NCI-H748 (cell line): ENCODE measurements around the gene RNF212.
"Not testable (repeated sequence)": the region's sequence is repeated elsewhere in the genome, so short reads cannot be mapped to it uniquely, and the experiment has no call there.

Experiments
- DNase-seq: peaks from one replicate; lab custom pipeline; 2025; ENCODE audit not compliant: unreplicated experiment; lab: John Stamatoyannopoulos, UW

Gene RNF212, protein sequence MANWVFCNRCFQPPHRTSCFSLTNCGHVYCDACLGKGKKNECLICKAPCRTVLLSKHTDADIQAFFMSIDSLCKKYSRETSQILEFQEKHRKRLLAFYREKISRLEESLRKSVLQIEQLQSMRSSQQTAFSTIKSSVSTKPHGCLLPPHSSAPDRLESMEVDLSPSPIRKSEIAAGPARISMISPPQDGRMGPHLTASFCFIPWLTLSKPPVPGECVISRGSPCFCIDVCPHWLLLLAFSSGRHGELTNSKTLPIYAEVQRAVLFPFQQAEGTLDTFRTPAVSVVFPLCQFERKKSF

DNA sequence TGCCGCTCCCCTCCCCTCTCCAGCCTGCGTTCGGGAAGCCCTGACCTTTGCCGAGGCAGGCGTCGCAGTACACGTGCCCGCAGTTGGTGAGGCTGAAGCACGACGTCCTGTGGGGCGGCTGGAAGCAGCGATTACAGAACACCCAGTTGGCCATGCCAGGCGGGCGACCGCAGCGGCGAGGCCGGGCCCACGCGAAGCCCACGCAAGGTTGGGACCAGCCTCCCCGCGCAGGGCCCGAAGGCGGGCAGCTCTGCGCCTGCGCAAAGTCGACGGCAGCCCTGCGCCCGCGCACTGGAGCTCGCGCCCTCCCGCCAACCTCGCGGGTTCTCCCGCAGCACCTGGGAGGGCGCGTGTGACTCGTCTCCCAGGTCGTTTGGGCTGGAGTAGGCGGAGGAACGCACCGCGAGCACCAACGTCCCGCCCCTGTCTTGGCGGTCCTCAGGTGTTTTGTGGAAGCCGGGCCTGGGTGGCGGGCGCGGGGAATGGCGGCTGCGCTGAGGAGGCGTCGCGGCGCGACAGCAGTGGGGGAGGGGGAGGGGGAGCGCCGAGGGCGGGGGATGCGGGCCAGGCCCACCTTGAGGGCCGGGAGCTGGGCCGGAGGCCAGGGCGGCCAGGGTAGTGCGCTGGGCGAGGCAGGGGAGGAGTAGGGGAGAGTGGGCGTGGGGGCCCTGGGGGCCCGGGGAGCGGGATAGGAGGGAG lies at the start of gene RNF212:
TSS of gene RNF212 (minus strand) at position 254 of the 699 bp plus-strand sequence. CDS start at position 154, 100 bp downstream.
- DNase-seq: no peak

DNA sequence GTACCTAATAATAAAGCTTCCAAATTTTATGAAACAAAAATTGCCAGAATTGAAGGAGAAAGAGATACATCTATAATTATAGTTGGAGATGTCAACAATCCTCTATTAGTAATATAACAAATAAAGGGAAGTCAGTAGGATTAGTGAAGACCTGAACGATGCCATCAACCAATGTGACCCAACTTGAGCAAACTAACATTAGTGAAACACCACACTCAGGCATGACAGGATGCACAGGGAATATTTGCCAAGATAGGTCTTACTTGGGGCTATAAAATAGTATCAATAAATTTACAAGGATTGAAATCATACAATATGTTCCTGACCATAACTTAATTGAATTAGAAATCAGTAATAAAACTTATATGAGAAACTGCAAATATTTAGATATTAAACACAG lies 47.0 kb upstream of the RNF212 start:
- no peak for DNase-seq

DNA sequence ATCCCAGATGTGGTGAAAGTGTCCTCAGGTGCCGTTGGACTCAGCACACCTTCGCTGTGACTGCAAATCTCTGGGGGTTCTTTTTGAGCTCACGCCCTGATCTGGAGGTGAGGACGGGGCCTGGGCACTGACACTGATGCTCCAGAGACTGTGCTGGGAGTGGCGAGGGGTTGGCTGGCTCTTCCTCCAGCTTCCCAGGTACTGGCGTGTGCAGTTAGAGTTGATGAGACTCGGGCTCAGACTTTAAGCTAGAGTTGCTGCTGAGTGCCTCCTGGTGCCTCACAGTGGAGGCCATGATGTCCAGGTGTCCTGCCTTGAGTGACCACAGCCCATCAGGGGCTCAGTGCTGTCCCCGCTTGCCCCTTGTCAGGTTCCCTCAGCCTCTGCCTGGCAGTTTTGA lies 42.7 kb upstream of the RNF212 start:
- no peak for DNase-seq

DNA sequence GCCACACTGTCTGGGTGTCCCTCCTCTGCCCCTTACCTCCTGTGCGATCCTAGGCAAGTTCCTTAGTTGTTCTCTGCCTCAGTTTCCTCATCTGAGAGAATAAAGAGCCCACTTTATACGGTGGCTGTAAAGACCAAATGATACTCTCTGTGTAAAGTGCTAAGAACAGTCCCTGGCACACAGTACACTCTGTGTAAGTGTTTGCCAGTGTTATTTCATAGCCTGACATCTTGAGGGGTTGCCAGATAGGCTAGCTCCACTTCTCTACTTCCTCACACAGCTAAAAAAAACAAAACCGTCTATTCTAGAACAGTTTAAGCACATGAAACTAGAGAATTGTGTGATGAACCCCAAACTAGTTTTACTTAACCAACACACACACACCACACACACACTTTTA lies 42.0 kb upstream of the RNF212 start:
- no peak for DNase-seq

DNA sequence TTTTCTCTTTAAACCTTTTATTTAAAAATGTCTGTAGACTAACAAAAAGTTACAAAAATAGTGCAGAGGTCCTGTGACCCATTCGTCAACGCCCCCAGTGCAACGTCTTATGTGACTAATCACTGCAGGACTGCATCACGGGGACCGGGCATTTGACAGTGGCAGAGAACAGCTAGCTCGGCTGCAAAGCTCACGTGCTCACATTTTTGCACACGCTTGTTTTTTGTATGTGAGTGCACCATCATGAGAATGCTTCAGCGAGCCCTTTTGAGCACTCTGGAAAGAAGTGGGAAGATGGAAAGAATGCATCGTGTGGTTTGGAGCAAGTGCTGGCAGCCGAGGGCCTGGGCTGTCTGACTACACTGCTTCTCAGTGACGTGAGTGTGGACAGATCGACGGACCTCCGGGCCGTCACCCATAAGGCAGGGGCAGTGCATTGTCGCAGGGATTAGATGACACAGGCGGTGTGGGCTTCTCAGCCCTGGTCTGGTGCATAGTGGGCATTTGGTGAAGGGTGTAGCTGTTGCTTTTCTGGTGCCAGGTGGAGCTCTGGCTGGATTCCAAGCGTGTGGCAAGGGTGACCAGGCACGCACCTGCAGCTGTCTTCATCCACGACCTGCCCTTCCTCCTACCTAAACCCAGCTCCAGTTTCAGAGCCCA lies 41.3 kb upstream of the RNF212 start:
- peak; percentile 0 for DNase-seq

DNA sequence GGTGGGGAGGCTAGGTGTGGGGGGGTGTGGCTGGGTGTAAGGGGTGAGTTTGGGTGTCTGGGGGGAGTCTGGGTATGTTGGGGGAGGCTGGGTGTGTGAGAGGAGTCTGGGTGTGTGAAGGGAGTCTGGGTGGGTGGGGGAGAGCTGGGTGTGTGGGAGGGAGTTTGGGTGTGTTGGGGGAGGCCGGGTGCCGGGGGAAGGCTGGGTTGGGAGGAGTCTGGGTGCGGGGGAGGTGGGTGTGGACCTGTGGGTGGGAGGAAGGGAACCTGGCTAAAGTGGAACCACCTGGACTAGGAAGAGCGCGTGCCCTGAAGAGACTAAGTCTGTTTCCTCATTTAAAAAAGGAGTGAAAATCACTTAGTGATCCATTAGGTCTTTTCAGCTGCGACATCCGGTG lies 40.8 kb upstream of the RNF212 start:
- no peak for DNase-seq

DNA sequence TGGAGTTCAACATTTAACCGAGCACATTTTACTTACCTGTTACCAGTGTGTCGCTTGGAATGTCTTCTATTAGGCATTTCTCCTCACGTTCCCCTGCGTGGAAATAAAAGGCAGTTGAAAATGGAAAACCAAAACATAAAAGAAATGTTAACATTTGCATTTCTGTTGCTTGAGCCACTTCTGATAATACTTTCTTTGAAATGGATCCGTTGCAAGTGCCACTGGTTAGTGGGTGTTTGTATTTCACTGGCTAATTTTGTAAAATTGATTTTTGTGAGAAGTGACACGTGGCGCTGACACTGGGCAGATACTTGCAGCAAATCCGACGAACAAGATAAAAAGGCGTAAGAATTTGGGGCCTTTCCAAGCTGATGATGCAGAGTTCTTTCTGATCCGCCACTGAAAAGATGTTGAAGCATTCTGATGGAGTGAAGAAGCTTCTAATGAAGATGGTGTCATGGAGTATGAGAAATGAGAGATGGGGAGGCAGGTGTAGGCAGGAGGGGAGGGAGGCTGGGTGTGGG lies 40.3 kb upstream of the RNF212 start:
- no peak for DNase-seq

DNA sequence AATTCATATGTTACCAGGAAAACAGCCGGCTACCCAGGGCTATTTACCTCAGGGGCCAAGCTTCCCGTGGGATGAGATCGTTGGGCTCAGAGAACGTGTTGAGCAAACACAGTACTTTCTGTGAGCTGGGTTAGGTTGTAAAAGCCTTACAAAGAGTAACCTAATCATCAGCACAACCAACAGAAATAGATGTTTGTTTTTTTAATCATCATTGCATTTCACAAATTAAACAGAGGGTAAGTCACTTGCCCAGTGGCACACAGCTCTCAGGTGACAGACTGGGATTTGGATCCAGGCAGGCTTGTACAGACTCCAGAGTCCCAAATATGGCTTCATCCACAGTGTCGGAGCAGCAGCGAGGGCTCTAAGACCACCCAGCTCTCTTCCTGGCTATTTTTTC lies 38.9 kb upstream of the RNF212 start:
- DNase-seq: no peak

DNA sequence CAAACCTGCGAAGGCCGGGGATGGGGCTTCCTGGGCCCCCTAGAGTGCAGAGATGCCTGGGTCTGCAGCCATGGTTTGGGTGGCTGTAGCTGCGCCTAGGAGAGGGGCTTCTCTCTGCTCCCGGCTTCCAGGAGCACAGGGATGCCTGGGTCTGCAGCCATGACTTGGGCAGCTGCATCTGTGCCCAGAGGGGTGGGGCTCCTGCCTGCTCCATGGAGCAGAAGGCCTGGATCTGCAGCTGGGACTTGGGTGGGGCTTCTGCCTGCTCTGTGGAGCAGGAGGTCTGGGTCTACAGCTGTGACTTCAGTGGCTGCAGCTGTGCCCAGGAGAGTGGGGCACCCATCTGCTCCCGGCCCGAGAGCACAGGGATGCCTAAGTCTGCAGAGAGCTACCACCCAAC lies 38.2 kb upstream of the RNF212 start:
- no peak for DNase-seq

DNA sequence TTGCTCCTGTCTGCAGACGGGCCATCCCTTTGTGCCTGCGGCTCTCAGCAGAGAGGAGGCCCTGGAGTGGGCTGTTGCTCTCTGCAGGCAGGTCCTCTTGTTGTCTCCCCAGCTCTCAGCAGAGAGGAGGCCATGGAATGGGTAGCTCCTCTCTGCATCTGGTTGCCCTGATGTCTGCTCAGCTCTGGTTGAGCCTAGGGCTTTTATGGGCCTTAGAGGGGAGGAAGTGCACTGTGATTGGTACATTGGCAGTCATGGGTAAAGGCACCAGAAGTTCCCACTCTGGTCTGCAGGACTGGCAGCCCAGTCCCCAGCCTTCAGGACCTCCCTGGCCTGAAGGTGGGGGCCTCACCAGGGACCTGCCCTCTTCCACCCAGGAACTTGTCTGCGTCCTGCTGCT lies 37.5 kb upstream of the RNF212 start:
- no peak for DNase-seq

DNA sequence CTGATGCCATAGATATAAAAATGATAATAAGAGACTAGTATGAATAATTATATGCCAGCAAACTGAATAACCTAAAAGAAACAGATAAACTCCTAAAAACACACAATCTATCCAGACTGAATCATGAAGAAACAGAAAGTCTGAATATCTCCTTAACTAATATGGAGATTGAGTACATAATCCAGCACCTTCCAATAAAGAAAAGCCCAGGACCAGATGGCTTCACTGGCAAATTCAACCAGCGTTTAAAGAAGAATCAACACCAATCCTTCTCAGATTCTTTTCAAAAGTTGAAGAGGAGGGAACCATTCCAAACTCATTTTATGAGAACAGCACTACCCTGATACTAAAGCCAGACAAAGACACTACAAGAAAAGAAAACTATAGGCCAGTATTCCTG lies 26.5 kb upstream of the RNF212 start:
- no peak for DNase-seq

DNA sequence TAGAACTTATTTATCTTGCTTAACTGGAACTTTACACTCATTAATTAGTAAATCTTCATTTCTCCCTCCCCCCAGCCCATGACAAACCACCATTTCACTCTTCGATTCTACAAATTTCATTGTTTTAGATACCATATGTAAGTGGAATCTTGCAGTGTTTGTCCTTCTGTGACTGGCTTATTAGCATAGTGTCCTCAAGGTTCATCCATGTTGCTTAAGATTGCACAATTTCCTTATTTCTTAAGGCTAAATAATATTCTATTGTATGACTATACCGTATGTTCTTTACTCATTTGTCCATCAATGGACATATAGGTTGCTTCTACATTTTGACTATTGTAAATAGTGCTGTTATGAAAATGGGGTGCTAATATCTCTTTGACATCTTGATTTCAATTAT lies 24.5 kb upstream of the RNF212 start:
- DNase-seq: no peak

DNA sequence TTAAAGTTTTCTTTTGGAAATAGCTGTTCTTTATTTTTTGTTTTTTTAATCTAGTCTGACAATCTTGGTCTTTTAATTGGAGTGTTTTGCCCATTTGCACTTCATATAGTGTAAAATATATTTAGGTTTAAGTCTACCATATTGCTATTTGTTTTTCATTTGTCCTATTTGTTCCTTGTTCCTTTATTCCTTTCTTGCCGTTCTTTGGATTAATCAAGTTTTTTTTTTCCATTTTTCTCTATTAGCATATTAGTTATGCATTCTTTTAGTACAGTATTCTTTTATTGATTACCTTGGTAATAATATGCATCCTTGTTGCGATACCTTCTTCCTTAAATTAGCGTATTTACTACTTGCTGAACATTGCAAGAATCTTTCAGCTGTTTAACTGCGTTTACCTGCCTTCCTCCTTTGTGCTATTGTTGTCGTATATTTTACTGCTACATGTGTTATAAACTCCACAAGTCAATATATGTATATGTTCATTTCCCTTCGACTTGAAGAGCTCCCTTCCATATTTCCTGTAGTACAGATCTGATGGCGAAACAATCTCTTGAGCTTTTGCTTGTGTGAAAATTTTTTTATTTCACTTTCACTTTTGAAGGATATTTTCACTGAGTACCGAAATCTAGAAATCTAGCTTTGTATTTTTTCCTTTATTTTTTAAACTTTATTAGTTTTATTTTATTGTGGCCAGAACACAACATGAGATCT lies 23.9 kb upstream of the RNF212 start:
- DNase-seq: no peak

DNA sequence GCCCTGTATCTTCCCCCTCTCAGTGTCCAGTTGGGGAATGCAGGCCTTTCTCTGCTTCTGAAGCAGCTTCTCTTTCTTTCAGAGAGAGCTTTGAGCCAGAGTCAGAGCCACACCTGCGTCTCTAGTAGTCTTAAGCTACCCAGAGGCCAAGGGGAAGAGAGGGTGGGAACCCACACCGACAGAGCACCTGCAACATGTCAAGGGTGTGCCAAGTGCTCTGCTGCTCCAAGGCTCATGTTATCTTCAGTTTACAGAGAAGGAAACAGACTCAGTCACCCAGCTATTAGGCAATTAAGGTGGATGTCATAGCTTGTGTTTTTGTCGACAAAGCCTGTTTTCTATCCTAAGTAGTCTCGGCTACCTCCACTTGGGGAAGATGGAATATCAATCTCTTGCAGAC lies 22.7 kb upstream of the RNF212 start:
- no peak for DNase-seq

DNA sequence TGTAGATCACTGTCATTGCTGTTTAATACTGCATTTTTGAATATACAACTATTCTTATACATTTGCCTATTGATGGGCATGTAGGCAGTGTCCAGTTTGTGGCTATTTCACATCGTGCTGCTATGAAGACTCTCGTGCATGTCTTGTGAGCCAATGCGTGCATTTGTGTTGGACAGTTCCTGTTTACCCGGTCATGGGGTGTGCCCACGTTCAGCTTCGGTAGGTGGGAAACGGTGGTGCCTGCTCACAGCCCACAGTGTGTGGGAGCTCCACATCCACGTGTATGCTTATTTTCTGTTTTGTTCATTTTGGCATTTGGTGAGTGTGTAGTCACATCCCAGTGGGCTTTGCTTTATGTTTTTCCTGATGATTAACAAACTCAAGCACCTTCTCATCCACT lies 19.7 kb upstream of the RNF212 start:
- DNase-seq: no peak

DNA sequence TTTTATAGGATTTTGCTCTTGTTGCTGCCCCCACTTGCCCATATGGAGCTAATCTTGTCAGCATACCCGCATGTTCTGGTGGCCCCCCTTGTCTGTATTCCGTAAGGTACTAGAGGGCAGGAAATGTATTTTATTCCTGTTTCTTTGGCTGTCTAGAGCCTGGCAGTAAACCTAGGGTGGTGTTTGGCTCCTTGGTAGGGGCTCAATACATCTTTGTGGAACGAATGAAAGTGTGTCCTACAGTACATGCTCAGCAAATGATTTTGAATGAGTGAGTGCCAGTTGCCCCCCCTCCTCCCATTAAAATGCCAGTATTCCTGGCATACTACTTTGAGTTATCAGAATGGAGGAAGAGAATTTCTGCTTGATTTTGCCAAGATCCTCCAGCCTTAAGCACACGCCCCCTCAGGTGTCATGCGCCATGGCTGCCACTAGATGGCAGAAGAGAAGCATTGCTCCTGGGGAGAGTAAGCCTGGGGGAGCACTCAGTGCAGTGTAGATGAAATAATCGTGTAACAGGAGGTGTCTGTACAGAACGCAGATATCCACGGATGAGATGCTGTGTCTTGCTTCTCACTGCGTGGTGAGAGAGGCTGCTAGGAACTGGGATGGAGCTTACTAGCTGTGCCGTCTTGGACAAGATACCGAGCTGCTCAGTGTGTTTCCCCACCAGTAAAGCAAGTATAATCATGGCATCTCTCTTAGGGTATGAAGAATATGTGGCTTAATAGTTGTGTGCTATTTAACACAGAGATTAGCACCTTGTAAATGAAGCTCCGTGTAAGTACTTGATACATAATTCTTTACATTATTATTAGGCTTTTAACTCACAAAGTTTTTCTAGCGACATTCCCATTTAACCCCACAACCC lies 17.2 kb upstream of the RNF212 start:
- peak; percentile 38 for DNase-seq

DNA sequence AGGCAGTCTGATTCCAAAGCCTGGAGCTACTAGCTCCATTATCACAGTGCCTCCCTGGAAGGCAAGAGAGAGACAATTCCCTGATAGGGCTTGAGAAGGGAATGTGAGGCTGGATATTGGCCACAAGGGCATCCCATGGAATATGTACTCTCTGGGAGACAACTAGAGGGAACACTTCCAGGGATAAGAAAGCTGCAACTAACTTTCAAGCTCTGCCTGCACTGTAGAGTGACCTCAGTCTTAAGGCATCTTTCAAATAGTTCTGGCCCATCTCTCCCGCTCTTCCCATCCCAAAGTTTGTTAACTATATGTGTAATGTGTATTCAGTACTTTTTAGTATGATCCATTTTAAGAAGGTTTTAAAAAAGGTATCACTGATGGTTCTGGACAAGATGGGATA lies 13.1 kb upstream of the RNF212 start:
- no peak for DNase-seq

DNA sequence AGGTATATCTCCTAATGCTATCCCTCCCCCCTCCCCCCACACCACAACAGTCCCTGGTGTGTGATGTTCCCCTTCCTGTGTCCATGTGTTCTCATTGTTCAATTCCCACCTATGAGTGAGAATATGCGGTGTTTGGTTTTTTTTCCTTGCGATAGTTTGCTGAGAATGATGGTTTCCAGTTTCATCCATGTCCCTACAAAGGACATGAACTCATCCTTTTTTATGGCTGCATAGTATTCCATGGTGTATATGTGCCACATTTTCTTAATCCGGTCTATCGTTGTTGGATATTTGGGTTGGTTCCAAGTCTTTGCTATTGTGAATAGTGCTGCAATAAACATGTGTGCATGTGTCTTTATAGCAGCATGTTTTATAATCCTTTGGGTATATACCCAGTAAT lies 12.1 kb upstream of the RNF212 start:
- DNase-seq: not testable (repeated sequence)

DNA sequence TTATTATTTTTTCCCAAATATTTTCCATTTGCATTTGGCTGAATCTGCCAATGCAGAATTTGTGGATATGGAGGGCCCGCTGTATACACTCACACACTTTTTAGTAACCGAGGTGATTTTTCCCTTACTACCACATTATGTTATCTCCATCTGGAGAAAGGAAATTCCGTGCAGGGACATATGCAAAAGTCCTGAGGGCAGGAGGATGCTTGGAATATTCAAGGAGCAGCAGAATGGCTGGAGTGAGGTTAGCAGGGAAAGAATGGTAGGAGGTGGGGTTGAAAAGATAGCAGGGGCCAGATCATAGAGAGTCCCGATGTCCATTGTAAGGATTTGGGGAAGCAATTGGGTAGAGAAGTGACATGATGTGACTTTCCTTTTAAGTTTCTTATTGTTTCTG lies 11.5 kb upstream of the RNF212 start:
- no peak for DNase-seq

DNA sequence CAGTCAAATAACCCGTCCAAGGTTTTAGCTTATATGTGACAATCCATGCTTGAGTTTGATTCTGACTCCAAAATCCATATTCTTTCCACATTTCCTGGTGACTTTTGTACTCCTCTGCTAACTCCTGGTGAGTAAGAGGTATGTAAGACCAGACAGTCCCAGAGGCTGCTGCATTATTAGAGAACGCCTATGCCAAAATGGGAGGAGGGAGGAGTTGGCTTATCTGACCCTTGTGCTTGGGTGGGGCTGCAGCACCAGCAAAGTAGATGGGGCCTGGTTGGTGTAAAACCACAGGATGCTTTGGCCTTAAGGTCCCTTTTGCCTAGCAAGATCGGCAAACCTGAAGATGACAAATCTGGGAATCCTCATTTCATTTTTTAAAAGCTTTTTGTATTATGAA lies 9.1 kb upstream of the RNF212 start:
- DNase-seq: no peak

DNA sequence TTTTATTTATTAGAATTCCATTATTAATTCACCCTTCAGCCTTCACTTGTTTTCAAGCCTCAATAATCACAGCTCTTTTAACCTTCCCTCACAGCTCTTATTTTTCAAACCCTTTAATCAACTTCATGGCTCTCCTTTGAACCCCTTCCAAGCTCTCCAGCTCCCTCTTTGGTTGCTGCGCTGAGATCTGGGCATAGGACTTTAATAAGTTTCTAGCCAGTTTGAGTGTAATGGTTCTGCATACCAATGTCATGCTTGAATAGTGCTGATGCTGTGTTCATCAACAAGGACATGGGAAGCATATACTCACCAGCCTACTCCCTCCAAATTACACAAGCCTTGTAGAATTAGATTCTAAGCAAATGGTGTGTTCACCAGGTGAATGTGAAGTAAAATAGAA lies 3.5 kb upstream of the RNF212 start:
- no peak for DNase-seq
